Fibroblast of skin of right biceps (primary cell): ENCODE measurements around the gene CCDC66.

Experiments
- DNase-seq: peaks from one replicate; pipeline ENCODE4 v3.0.0-alpha.2; 2013

Gene CCDC66

GRCh38 chr3:56622381-56622780 is 65.4 kb downstream of the CCDC66 start:
- DNase-seq = no peak

DNA sequence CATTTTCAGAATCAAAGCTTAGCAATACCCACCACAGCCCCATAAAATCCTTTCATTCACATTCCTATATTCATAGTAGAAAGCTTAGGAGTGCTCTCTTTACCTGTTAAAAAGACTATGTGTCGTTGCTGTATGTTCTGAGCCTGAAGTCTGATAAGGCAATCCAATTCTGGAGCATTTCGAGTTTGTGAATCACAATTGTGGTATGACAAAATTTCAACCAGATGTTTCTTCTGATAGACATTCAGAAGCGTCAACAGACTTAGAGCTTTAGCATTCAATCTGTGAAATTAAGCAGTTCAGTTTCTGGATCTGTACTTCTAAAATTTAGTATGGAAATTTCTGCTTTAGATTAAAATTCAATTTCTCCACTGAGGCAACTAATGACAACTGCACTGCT is 67.8 kb downstream of the CCDC66 start:
- DNase-seq = peak; percentile 59

- no peak for DNase-seq
Measured at GRCh38 chr3:56629047-56629446, 72.1 kb downstream of the CCDC66 start.

- DNase-seq = no peak
Measured at GRCh38 chr3:56629451-56629850, 72.5 kb downstream of the CCDC66 start.

DNA sequence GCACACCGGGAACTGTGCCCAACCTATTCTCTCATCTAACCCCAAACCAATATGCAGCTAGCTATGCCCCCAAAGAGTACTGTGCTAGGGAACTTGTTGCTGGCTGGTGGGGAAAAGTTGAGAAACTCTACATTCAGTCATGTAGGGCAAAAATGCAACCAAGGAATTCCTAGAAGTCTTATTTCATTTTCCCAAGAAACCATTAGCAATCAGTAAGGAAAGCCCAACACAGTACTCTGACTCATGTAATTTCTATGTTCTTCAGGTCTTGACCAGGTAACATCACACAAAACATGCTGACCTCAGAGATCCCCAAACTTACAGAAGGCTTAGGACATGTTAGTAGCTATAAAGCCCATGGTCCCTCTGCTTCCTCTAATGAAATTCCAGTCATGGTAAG is 74.0 kb downstream of the CCDC66 start:
- DNase-seq = peak; percentile 15

DNA sequence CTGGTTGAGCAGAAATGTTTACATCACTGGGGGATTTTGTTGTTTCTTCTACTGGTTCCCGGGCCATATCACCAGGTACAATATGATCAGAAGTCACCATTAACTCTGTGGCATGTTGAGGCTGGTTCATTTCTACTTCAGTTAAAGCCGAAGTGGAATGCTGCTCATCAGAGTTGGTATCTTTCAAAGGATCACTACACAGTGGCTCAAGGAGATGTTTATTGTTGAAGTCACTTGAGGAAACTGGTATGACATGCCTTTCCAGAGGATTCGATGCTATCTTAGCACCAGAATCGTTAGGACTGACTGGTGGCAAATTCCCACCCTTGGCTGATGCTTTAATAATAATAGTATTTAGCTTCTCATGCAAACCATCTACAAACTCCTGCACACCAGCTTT is 76.2 kb downstream of the CCDC66 start:
- no peak for DNase-seq

GRCh38 chr3:56633602-56634535 is 76.9 kb downstream of the CCDC66 start:
- DNase-seq = no peak

DNA sequence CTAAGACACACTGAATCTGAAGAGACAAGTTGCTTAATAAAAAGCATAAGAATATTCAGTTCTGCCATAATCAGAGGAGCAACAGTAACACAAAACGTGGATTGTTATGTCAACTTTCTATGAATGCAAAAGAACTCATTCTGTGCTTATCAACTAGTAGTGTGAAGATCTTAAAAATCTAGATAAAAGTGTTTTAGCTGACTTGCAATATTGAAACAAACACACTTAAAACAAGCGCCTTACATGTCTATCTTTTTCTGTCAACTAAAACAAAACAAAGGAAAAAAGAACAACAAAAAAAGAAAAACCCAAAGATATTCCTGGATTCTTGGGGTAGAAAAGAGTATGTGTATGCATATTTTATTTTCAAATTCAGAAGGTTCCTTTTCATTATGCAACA is 88.4 kb downstream of the CCDC66 start:
- no peak for DNase-seq

- DNase-seq = no peak
Measured at GRCh38 chr3:56654460-56654859, 97.5 kb downstream of the CCDC66 start.

DNA sequence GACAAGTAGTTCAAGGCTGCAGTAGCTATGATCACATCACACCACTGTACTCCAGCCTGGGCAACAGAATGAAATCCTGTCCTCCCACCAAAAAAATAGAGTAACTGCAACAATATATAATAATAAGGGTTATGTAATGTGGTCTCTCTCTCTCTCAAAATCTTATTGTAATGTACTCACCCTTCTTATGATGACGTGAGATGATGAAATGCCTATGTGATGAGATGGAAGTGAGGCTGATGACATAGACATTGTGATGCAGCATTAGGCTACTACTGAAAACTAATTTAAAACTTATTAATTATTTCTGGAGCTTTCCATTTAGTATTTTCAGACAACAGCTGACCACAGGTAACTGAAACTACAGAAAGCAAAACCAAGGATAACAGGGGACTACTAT is 98.7 kb downstream of the CCDC66 start:
- no peak for DNase-seq

DNA sequence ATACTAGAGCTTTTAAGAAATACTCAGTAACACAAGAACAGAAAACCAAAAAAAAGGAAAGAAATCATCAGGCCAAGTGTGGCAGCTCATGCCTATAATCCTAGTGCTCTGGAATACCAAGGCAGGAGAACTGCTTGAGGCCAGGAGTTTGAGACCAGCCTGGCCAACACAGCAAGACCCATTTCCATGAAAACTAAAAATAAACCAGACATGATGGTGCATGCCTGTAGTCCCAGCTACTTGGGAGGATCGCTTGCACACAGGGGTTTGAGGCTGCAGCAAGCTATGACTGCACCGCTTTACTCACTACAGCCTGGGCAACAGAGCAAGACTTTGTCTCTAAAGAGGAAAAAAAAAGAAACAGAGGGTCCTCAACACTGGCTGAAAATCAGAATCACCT is 107.8 kb downstream of the CCDC66 start:
- no peak for DNase-seq

DNA sequence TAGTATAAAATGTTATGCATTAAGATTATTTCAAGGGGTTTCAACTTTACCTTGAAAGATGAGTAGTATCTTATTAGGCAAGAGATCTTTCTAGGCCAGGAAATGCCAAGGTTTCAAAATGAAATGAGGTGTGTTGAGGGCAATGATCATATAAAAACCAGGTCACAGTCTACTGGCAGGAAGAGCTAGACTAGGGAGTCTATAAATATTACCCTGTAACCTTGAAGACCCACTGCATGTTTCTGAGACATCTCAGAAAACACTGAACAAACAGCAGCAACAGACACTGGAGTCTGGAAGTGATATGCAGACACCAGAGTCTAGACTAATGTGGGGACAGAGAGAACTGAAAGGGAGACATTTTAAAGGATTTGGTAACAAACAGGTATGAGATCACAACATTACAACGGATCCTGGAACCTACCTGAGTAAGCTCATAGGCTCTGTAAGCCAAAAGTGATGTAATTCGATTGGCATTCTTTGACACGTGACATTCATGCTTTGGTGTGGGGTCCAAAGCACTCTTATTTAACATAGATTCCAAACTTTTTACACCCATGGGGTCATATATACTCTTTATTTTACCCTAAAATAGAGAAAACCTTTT is 111.1 kb downstream of the CCDC66 start:
- no peak for DNase-seq
